A204.1 (cell line): ENCODE data around the gene VPS41.
"Not testable (repeated sequence)": the region's sequence is repeated elsewhere in the genome, so short reads cannot be mapped to it uniquely, and the experiment has no call there.

Experiments used
- FAIRE-seq: peaks from 2 replicates; lab custom pipeline; 2012; peaks lifted over from hg19 to GRCh38; lab: Jason Lieb, UNC

The VPS41 gene

DNA sequence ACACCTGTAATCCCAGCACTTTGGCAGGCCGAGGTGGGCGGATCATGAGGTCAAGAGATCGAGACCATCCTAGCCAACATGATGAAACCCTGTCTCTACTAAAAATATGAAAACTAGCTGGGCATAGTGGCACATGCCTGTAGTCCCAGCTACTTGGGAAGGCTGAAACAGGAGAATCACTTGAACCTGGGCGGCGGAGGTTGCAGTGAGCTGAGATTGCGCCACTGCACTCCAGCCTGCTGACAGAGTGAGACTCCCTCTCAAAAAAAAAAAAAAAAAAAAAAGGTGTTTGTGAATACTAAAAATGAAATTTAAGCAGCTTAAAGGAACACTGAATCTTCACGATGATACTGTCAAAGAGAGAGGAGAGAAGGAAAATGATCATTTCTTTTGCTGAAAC lies 54.0 kb downstream of the VPS41 start:
- not testable (repeated sequence) for FAIRE-seq

DNA sequence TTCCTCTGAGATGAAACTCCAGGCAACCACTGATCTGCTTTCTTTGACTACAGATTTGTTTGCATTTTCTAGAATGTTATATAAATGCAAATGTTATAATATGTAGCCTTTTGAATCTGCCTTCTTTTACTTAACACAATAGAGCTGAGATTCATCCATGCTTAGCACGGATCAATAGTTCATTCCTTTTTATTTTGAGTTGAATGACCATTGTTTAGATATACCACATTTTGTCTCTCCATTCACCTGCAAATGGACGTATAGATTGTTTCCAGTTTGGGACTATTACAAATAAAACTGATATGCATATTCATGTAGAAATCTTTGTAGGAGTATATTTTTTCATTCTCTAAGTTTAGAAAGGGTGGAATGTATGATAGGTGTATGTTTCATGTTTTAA lies 57.7 kb downstream of the VPS41 start:
- no peak for FAIRE-seq

DNA sequence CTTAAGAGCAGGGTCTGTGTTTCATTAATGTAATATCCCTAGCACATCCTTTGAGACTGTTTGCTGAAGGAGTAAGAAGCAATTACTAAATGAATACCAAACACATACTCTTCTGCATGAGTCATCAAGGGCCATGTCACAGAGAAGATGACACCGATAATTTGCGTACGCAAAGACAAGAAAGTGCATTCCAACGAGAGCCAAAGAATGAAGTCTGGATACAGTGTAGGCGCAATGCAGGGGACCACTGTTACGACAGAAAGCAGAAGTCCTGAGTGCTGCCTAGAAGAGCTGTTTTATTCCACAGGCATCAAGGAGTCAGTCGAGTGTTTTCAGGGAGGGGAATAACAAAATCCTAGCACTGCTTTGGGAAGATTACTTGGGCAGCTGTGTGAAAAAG lies 62.7 kb downstream of the VPS41 start:
- FAIRE-seq, result no peak

DNA sequence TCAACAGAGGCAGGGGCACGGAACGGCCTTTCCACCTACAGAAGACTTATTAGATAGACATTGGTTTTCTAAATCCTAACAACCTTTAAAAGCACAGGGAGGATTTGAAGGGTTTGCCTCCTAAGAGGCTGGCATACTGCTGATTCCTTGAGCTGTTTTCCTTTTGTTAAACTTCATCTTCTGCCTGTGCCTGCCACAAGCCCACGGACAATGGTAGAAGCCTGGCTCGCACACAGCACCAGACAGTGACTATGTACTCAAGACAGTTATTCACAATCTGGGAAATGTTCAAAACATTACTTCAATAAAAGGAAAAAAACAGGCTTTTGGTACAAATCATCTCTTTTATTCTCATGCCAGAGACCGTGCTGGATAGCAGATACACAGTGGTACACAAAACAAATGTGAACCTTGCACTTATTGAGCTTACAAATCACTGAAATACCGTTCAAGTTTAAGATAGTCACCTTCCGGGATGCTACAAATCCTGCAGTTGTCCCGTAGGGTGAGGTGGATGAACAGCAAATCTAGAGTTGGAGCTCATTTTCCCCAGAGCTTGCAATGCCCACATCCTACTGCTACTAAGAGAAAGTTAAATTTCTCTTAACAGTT lies 63.9 kb downstream of the VPS41 start:
- no peak for FAIRE-seq

DNA sequence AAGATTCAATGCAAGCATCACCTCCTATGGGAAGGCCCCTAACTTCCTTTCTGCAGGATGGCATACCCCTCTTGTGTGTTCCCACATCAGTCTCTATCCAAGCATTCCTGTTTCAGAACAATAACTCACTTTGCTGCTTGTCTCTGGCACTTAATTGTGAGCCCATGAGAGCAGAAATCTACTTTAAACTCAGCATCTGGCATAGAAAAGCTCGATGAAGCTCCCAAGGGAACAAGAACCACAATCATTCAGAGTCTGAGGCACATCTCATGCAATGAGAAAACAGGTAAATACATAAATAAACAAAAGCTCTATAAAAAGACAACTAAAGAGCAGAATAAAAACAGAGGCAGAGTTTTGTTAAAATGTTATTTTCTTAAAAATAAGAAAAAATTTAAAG lies 66.2 kb downstream of the VPS41 start:
- FAIRE-seq, result no peak

DNA sequence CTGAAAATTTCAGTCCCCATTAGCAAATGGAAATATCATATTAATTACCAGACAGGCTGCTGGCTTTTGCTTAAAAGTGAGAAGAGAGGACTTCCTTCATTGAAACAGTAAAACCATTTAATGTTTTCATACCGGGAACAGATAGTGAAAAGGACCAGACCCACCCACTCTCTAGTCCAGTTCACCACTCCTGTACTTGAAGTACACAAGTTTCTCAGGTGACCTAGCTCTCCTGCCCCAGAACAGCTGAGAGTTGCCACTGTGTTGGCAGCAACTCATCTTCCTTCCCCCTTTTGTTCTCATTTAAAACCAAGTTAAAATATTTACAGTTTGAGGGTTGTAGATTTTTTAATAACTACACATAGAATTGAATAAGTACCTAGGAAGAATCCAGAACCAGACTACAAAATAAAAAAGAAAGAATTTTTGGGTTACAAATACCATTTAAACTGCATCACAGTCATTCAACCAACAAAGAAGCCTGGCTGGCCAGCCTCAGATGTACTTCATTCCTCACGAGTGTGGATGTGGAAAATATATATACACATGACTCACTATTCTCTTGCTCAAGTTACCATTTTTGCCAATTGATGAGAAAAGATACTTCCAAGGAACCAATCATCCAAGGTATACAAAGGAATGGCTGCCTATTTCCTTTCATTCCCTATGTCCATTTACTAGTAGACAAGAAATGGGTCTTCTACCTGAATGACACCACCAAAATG lies 68.1 kb downstream of the VPS41 start:
- FAIRE-seq, result no peak

DNA sequence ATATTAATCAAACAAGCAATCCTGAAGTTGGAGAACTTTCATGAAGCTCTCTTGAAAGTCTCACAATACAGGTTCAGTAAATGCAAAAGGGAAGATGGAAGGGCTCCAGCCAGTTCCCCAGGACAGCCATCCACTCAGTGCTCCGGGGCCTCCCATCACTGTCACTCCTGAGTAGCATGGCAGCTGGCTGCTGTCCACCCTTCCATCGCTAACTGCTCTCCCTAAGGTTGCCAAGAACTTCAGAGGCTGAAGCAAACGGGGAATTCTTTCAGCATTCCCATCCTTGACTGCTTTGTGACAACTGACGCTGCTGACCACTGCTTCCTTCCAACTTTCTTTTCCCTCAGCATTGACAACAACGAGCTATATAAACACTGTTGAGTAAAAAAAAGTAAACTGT lies 69.1 kb downstream of the VPS41 start:
- FAIRE-seq, result no peak

DNA sequence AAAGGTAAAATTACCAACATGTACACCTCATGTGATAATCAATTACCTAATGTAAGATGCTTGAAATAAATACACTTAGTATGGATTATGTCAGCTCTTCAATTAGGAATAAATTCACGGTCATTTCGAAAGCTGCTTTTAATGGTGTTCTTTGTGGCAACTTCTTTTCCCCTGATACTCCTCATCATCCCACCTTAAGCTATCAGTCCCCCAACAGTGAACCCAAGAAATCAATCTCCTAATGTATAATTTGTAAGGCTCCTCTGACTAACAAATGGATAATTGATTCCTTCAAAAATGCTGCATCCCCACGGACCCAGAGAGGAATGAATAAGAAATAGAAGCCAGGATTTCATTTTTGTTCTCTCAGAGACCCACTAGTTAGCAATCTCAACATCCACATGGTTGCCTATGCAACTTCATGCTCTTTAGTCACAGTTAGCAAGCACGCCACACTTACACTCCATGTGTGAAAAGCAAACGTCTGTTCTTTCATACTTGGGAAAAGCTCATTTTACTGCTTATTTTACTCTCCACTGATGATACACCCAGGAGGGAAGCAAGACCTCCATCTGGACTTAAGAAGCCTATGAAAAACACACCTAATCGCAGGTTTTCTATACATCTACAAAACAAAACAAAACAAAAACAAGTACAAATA lies 70.1 kb downstream of the VPS41 start:
- no peak for FAIRE-seq

DNA sequence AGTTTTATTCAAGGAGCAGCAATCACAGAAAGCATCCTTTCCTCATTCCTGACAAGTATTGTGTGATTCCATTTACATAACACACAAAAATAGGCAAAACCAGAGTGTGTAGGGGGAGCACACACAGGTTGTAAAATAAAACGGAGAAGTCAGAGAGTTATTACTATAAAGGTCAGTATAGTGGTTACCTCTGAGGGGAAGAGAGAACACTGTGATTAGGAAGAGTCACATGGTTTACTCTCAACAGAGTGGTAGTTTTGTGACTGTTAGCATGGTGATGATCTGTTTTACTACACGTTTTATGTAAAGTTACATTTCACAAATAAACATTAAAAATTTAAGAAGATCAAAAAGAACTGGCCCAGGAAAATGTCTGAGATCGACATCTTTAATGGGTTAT lies 74.6 kb downstream of the VPS41 start:
- no peak for FAIRE-seq

DNA sequence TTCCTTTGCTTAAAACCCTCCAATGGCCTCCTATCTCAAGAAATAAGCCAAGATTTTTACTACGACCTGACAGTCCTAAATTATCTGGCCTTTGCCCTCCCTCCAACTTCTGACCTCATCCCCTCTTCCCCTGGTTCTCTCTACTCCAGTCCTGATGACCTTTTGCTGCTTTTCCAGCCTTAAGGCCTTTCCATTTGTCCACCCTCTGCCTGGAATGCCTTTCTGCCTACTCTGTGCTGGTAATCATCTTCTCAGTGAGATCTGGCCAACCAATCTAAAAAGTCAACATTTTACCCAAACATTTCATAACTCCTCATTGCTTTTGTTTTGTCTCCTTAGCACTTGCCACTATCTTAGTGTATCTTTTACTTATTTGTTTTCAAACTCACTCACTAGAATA lies 75.7 kb downstream of the VPS41 start:
- no peak for FAIRE-seq

DNA sequence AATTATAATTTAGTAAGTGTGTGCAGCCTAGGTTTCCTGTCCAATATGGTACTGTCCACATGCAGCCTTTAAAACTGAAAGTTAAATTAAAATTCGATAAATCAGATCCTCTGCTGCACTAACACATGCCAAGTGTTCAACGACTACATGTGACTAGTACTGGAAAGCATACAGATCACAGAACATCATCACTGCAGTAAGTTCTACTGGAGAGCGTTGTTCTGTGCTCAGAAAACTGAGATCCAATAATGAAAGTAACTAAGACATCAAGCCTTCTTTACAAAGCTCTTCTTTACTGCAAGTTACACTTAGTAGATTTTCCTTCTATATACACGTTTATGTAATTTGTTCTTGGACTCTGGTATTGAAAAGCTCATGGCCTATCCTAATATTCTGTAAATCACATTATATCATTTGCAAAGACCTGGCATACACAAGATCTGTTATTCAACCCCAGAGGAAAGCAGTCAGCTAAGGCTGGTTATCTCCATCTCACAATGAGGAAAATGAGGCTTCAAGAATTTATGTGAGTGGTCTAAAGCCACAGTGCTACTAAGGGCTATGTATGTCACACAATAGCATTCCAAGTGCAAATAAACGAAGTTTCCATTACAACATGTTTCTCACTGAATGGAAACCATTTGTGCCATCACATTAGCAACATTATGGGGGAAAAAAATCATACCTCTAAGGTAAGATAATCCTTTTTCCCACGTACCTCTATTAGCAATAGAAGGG lies 77.6 kb downstream of the VPS41 start:
- no peak for FAIRE-seq

DNA sequence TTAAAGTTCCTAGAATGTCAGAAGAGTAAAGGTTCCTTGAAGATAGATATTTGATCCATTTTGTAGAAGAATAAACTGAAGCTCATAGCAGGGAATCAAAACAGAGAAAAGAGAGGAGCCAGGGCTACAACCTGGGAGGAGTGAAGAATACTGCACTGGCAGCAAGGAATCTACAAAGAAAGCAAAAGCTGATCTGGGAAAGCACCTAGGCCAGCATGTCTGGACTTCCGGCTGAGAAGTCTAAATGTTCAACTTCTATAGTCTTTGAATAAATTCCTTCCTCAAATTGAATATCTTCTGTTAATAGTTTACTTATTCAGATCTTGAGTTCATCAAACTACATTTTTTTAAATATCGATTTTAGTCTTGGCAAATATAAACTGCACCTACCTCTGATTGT lies 78.2 kb downstream of the VPS41 start:
- no peak for FAIRE-seq

DNA sequence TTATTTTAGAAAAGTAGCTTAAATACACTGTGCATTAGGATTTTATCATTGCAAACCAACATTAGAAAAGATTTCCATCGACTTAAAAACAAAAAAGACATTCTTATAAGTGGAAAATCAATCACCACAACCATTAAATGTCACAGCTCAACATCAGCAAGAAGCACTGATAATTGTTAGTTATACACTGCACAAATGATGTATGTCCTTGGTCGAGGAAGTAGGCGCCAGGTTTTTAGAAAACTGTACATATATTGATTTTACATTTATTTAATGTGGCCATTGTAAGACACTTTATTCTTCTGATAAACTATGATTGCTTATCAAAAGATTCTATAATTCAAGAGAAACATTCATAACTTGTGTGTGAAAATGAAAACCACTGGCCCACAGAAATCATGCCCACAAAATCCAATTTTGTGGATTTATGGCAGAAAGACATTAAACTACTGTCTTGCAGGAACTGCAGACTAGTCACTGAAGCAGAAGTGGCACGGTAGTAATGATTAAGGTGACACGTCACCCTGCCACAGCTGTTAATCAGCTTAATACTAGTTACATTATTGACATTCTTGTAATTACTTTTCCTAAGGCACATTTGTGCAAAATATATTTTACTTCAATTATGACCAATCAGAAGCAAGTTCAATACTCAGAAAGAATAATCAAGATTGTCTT lies 79.4 kb downstream of the VPS41 start:
- FAIRE-seq, result no peak

DNA sequence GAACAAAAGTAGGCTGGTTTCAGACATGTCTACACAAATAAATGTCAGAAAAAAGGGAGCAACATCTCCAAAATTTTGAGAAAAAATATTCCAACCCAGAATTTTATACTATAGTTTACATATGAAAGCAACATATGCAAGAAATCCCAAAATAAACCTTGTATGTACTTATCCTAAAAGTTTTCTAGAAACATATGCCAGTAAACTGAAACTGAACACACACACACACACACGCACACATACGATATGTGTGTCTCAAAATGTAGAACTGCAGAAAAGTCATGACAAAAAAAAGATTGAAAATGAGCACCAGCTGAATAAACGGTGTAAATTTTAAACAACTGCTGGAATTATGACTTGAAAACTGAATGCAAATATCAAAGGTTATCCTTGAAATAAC lies 81.0 kb downstream of the VPS41 start:
- peak; percentile 32 for FAIRE-seq

DNA sequence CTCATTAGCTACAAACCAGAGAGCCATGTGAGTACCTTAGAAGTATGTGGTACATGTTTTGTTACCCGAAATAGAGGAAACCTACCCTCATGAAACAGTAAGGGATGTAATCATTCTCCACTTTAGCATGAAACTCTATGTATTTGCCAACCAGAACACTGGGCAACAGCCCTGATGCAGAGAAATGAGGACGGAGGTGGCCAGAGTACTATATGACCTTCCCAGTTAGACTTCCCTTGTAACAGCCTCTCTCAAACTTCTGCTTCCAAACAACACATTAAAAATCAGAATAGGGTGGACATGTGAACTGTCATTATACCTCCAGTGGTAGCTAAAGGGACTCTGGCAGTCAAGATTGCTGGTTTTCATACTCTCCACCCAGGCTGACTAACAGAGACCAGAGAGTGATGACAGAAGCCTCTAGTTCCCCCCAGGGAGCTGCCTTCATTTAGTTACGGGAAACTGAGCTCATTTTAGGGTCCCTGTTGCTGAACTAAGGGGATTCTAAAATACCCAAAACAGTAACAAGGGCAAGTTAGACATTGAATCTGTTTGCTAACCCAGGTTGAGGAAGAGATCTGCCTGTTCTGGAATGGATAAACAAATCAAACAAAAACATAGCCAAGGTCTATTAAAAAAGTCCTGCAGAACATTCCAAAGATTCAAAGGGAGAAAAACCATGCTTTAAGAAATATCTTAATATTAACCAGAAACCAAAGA lies 83.1 kb downstream of the VPS41 start:
- no peak for FAIRE-seq

DNA sequence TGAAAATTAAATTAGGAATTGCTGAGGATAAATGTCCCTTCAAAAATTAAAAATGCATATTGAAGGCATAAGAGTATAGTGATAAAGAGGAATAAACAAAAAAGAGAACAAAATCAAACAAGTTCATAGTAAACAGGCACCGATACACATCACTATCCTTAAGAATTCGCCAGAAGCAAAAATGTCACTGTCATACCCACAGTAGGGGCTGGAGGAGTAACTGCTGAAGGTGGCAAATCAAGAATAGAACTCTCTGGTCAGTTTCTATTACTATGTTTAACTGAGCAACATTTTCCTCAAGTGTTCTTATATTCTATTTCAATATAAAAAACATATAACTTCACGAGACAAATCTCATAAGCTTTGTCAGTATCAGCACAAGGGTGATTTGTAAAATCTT lies 84.0 kb downstream of the VPS41 start:
- no peak for FAIRE-seq

DNA sequence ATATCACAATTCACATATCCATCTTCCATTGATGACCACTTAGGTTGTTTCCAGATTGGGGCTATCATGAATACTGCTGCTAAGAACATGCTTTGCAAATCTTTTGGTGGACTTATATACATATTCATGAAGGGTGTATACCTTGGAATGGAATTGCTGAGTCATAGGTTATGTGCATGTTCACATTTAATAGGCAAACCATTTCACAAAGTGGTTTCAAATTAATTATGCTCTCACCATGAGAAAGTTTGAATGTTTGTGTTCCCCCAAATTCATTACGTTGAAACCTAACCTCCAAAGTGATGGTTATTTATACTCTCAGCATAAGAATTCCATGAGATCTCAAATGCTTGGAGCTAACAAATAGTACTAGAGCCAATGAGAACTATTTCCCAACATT lies 86.4 kb downstream of the VPS41 start:
- FAIRE-seq, result no peak

DNA sequence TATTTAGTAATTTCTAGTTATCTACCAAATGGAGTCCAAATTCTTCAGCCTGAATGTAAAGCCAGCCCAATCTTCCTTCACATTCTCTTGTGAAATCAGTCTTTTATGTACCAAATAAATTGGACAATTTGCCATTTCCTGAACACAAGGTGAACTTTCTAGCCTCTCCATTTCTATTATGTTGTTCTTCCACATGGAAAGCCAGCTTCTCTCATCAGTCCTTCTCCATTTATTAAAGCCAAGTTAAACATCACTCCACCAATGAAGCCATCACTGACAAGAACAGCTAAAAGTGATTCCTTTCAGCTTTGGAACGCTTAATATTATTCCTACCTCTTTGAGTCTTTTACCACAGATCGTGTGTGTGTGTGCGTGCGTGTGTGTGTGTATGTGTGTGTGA lies 88.4 kb downstream of the VPS41 start:
- no peak for FAIRE-seq

DNA sequence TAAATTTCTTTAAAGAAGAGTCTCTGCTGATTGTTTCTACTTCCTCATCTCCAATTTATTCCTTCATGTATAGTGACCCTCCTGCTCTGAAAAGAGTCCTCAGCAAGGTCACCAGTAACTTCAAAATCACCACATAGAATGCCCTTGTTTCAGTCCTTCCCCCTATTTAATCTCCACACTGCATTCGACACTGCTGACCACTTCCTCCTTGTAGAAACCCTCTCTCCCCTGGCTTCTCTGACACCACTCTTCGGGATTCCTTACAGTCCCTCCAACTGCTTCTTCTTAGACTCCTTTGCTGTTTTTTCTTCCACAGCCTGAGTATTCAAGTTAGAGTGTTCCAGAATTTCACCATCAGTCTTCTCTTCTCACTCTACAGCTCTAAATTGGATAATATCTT lies 89.5 kb downstream of the VPS41 start:
- FAIRE-seq, result no peak

DNA sequence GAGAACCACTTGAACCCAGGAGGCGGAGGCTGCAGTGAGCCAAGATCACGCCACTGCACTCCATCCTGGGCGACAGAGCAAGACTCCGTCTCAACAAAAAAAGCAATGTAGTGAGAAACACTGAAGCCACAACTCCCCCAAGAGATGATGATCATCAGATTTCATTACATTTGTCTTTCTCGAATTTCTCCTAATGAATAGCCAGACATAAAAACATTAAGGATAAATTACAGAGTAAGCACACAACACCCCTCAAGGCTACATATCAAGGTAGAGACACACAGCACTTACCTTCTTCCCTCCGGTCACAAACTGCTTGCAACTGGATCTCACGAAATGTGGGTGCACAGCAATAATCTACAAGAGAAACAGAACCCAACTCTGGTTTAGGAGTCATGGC lies 91.5 kb downstream of the VPS41 start:
- FAIRE-seq, result no peak

DNA sequence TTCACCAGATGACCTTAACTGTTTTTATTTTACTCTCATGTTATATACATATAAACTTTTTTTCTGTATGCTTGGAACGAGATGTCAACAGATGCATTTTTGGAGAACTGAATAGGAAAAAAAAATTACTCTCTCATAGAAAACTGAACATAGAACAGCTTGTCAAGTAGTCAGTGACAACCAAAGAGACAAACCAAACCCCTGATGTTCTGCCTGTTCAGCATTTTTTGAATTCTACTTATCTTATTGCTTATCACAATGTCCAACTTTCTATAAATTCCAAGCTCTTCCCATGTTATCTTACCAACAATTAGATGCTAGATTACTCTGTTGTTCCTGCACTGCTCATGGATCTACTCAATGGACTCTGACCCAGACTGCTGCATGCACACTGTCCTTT lies 95.2 kb downstream of the VPS41 start:
- no peak for FAIRE-seq

DNA sequence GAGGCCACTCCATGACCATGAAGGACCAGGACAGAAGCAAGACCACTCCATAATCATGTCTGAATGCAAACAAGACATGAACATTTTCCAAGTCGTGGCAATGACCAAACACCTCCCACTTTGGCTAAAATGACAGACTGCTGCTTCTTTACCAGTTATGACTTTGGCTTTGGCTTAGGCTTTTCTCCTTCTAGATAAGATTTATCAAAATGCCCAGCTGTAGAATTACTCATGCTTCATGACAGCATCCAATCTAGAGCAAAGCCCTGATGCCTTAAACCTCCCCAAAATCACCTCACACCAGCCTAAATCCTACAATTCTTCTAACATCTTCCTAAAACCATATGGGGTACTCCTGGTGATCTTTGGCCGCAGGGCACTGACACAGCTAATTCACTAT lies 102.1 kb downstream of the VPS41 start:
- no peak for FAIRE-seq
